ENCODE measurements around the gene GBE1. TPM values are rescaled to one million over a fixed set of nuclear protein-coding genes. Genes with fewer than 3 reads are reported as not detected.

The GBE1 gene
- total and polyA plus RNA-seq, 2 donors: 32.6 to 35.5 TPM

- no peaks in the 10 kb centered on the region for H3K36me3 ChIP-seq (ENCODE audit: insufficient read depth)
- 96% methylated on average over 1 of the region's 1 CpG for WGBS
- no peak overlapping the region for H3K27ac ChIP-seq (ENCODE audit: low read depth)
- H3K4me1 ChIP-seq (ENCODE audit: insufficient read depth): no peaks in the 10 kb centered on the region
- DNase-seq (ENCODE audit: extremely low spot score): no peak
- H3K4me3 ChIP-seq (ENCODE audit: low read depth, low read length): no peak overlapping the region
Observed at GRCh38 chr3:81466201-81466560, 295.3 kb downstream of the GBE1 start.

- Histone ChIP-seq H3K27ac (ENCODE audit: low read depth) (no peak overlapping the region), H3K4me3 (ENCODE audit: low read depth, low read length) (no peak overlapping the region), H3K4me1 (ENCODE audit: insufficient read depth) (no peaks in the 10 kb centered on the region), H3K36me3 (ENCODE audit: insufficient read depth) (no peaks in the 10 kb centered on the region)
- WGBS: 71% methylated on average over 7 of the region's 7 CpGs
- no peak for DNase-seq (ENCODE audit: extremely low spot score)
Observed at GRCh38 chr3:81465510-81466200, 295.8 kb downstream of the GBE1 start.

GRCh38 chr3:81463781-81464180, 297.7 kb downstream of the GBE1 start:
- no peaks in the 10 kb centered on the region for H3K36me3 ChIP-seq (ENCODE audit: insufficient read depth)
- WGBS: 82% methylated on average over 3 of the region's 3 CpGs
- no peak overlapping the region for H3K4me3 ChIP-seq (ENCODE audit: low read depth, low read length)
- no peak for DNase-seq (ENCODE audit: extremely low spot score)
- H3K27ac ChIP-seq (ENCODE audit: low read depth): no peak overlapping the region
- no peaks in the 10 kb centered on the region for H3K4me1 ChIP-seq (ENCODE audit: insufficient read depth)

GRCh38 chr3:81462921-81463320, 298.5 kb downstream of the GBE1 start:
- H3K27ac ChIP-seq (ENCODE audit: low read depth): no peak overlapping the region
- DNase-seq (ENCODE audit: extremely low spot score): no peak
- WGBS: 59% methylated on average over 4 of the region's 4 CpGs

GRCh38 chr3:81459733-81460132, 301.7 kb downstream of the GBE1 start:
- Histone ChIP-seq H3K4me1 (ENCODE audit: insufficient read depth) (no peaks in the 10 kb centered on the region), H3K4me3 (ENCODE audit: low read depth, low read length) (no peak overlapping the region), H3K36me3 (ENCODE audit: insufficient read depth) (no peaks in the 10 kb centered on the region), H3K27ac (ENCODE audit: low read depth) (no peak overlapping the region)
- no peak for DNase-seq (ENCODE audit: extremely low spot score)

More at GRCh38 chr3:81462921-81463320, 298.5 kb downstream of the GBE1 start:
- H3K4me3 ChIP-seq (ENCODE audit: low read depth, low read length): no peak overlapping the region
- H3K4me1 ChIP-seq (ENCODE audit: insufficient read depth): no peaks in the 10 kb centered on the region
- H3K36me3 ChIP-seq (ENCODE audit: insufficient read depth): no peaks in the 10 kb centered on the region

GRCh38 chr3:81452418-81452817, 309.0 kb downstream of the GBE1 start:
- H3K4me3 ChIP-seq (ENCODE audit: low read depth, low read length): no peak overlapping the region
- no peaks in the 10 kb centered on the region for H3K36me3 ChIP-seq (ENCODE audit: insufficient read depth)
- H3K27ac ChIP-seq (ENCODE audit: low read depth): no peak overlapping the region
- H3K4me1 ChIP-seq (ENCODE audit: insufficient read depth): no peaks in the 10 kb centered on the region
- no peak for DNase-seq (ENCODE audit: extremely low spot score)

- H3K4me1 ChIP-seq (ENCODE audit: insufficient read depth): no peaks in the 10 kb centered on the region
- no peaks in the 10 kb centered on the region for H3K36me3 ChIP-seq (ENCODE audit: insufficient read depth)
- H3K4me3 ChIP-seq (ENCODE audit: low read depth, low read length): no peak overlapping the region
Observed at GRCh38 chr3:81451611-81452010, 309.8 kb downstream of the GBE1 start.

GRCh38 chr3:81451140-81451539, 310.3 kb downstream of the GBE1 start:
- Histone ChIP-seq H3K4me1 (ENCODE audit: insufficient read depth) (no peaks in the 10 kb centered on the region), H3K4me3 (ENCODE audit: low read depth, low read length) (no peak overlapping the region), H3K36me3 (ENCODE audit: insufficient read depth) (no peaks in the 10 kb centered on the region), H3K27ac (ENCODE audit: low read depth) (no peak overlapping the region)
- no peak for DNase-seq (ENCODE audit: extremely low spot score)
- 93% methylated on average over 2 of the region's 2 CpGs for WGBS

More at GRCh38 chr3:81451611-81452010, 309.8 kb downstream of the GBE1 start:
- no peak for DNase-seq (ENCODE audit: extremely low spot score)
- H3K27ac ChIP-seq (ENCODE audit: low read depth): no peak overlapping the region

- Histone ChIP-seq H3K4me3 (ENCODE audit: low read depth, low read length) (no peak overlapping the region), H3K27ac (ENCODE audit: low read depth) (no peak overlapping the region), H3K36me3 (ENCODE audit: insufficient read depth) (peaks cover 2% of the 10 kb centered on the region), H3K4me1 (ENCODE audit: insufficient read depth) (no peaks in the 10 kb centered on the region)
- no peak for DNase-seq (ENCODE audit: extremely low spot score)
- 74% methylated on average over 1 of the region's 1 CpG for WGBS
Observed at GRCh38 chr3:81446806-81447205, 314.6 kb downstream of the GBE1 start.

GRCh38 chr3:81445712-81446111, 315.7 kb downstream of the GBE1 start:
- Histone ChIP-seq H3K36me3 (ENCODE audit: insufficient read depth) (peaks cover 2% of the 10 kb centered on the region), H3K4me3 (ENCODE audit: low read depth, low read length) (no peak overlapping the region), H3K27ac (ENCODE audit: low read depth) (no peak overlapping the region), H3K4me1 (ENCODE audit: insufficient read depth) (no peaks in the 10 kb centered on the region)
- DNase-seq (ENCODE audit: extremely low spot score): no peak
- 97% methylated on average over 4 of the region's 4 CpGs for WGBS

GRCh38 chr3:81444817-81445460, 316.5 kb downstream of the GBE1 start:
- Histone ChIP-seq H3K4me3 (ENCODE audit: low read depth, low read length) (no peak overlapping the region), H3K36me3 (ENCODE audit: insufficient read depth) (peaks cover 2% of the 10 kb centered on the region), H3K4me1 (ENCODE audit: insufficient read depth) (no peaks in the 10 kb centered on the region), H3K27ac (ENCODE audit: low read depth) (no peak overlapping the region)
- 86% methylated on average over 4 of the region's 4 CpGs for WGBS
- no peak for DNase-seq (ENCODE audit: extremely low spot score)

- Histone ChIP-seq H3K27ac (ENCODE audit: low read depth) (no peak overlapping the region), H3K36me3 (ENCODE audit: insufficient read depth) (peaks cover 2% of the 10 kb centered on the region), H3K4me3 (ENCODE audit: low read depth, low read length) (no peak overlapping the region), H3K4me1 (ENCODE audit: insufficient read depth) (no peaks in the 10 kb centered on the region)
- WGBS: 40% methylated on average over 1 of the region's 1 CpG
- no peak for DNase-seq (ENCODE audit: extremely low spot score)
Observed at GRCh38 chr3:81443958-81444357, 317.5 kb downstream of the GBE1 start.

GRCh38 chr3:81443457-81443782, 318.0 kb downstream of the GBE1 start:
- WGBS: 85% methylated on average over 3 of the region's 3 CpGs
- H3K27ac ChIP-seq (ENCODE audit: low read depth): no peak overlapping the region
- no peak for DNase-seq (ENCODE audit: extremely low spot score)

GRCh38 chr3:81442758-81443456, 318.5 kb downstream of the GBE1 start:
- WGBS: 58% methylated on average over 9 of the region's 9 CpGs
- H3K27ac ChIP-seq (ENCODE audit: low read depth): no peak overlapping the region

More at GRCh38 chr3:81443457-81443782, 318.0 kb downstream of the GBE1 start:
- peaks cover 2% of the 10 kb centered on the region for H3K36me3 ChIP-seq (ENCODE audit: insufficient read depth)
- no peaks in the 10 kb centered on the region for H3K4me1 ChIP-seq (ENCODE audit: insufficient read depth)
- no peak overlapping the region for H3K4me3 ChIP-seq (ENCODE audit: low read depth, low read length)

More at GRCh38 chr3:81442758-81443456, 318.5 kb downstream of the GBE1 start:
- H3K36me3 ChIP-seq (ENCODE audit: insufficient read depth): peaks cover 2% of the 10 kb centered on the region
- no peaks in the 10 kb centered on the region for H3K4me1 ChIP-seq (ENCODE audit: insufficient read depth)
- no peak overlapping the region for H3K4me3 ChIP-seq (ENCODE audit: low read depth, low read length)
- no peak for DNase-seq (ENCODE audit: extremely low spot score)

Data from urinary bladder (tissue), 4 donors.